WTC11 (cell line): ENCODE results near the gene PI4KA. TPM values are rescaled to one million over a fixed set of nuclear protein-coding genes. Genes with fewer than 3 reads are reported as not detected.
A peak's percentile ranks its signal among the peaks of the same experiment; 100 is the strongest.

Experiments used
- ATAC-seq: fragments of 200-7000 bp; cut with Tn5 transposase; 2 replicates; pipeline ENCODE4 v1.10.0; 2021; ENCODE audit warnings: mild to moderate bottlenecking, moderate library complexity
- CTCF ChIA-PET: fragments of 300-600 bp; sonication (Branson Sonifier 250); formaldehyde crosslinking; loops from one replicate; lab custom pipeline; 2021; ENCODE audit warnings: antibody characterized with exemption; lab: Charles Lee
- POLR2A ChIA-PET: fragments of 350-600 bp; sonication (Branson Sonifier 250); formaldehyde crosslinking; loops from one replicate; lab custom pipeline; 2021; ENCODE audit warnings: antibody characterized with exemption; lab: Charles Lee
- DNase-seq: peaks from one replicate; pipeline ENCODE4 v3.0.0; 2021; ENCODE audit warnings: low spot score
- H3K27ac Mint-ChIP-seq: 2 replicates; pipeline ENCODE4 v1.8.0; 2021; ENCODE audit warnings: mixed read lengths
- H3K27me3 Mint-ChIP-seq: 2 replicates; pipeline ENCODE4 v1.8.0; 2021; ENCODE audit warnings: low read depth, mild to moderate bottlenecking, moderate library complexity, mixed read lengths
- H3K36me3 Mint-ChIP-seq: 2 replicates; pipeline ENCODE4 v1.8.0; 2021; ENCODE audit warnings: mixed read lengths
- H3K4me1 Mint-ChIP-seq: 2 replicates; pipeline ENCODE4 v1.8.0; 2022; ENCODE audit warnings: mixed read lengths
- H3K4me3 Mint-ChIP-seq: 2 replicates; pipeline ENCODE4 v1.8.0; 2021; ENCODE audit warnings: mild to moderate bottlenecking, moderate library complexity, mixed read lengths
- H3K9me3 Mint-ChIP-seq: 2 replicates; pipeline ENCODE4 v1.8.0; 2021; ENCODE audit warnings: mixed read lengths
- ELF4 ChIP-seq: sonication (generic); formaldehyde crosslinking; IDR thresholded peaks from 2 replicates; pipeline ENCODE4 v1.8.1; 2022; ENCODE audit warnings: low read depth, mild to moderate bottlenecking, moderate library complexity, missing genetic modification reagents
- FOXP1 ChIP-seq: sonication (generic); formaldehyde crosslinking; IDR thresholded peaks from 2 replicates; pipeline ENCODE4 v1.8.0; 2022; ENCODE audit warnings: missing genetic modification reagents, mild to moderate bottlenecking, moderate library complexity, borderline replicate concordance
- GABPB1 ChIP-seq: sonication (generic); formaldehyde crosslinking; IDR thresholded peaks from 2 replicates; pipeline ENCODE4 v1.8.1; 2023; ENCODE audit warnings: mild to moderate bottlenecking, missing genetic modification reagents
- IRF2 ChIP-seq: sonication (generic); formaldehyde crosslinking; IDR thresholded peaks from 2 replicates; pipeline ENCODE4 v1.8.0; 2022; ENCODE audit warnings: low read depth, missing genetic modification reagents, borderline replicate concordance
- JUN ChIP-seq: sonication (generic); formaldehyde crosslinking; IDR thresholded peaks from 2 replicates; pipeline ENCODE4 v1.8.0; 2023; ENCODE audit warnings: mild to moderate bottlenecking, missing genetic modification reagents
- NFATC4 ChIP-seq: fragments of 250-450 bp; sonication (Bioruptor Pico); IDR thresholded peaks from 2 replicates; pipeline ENCODE4 v1.9.0; 2021; ENCODE audit warnings: mild to moderate bottlenecking
- NR1H2 ChIP-seq: sonication (generic); formaldehyde crosslinking; IDR thresholded peaks from 2 replicates; pipeline ENCODE4 v1.9.0; 2021; ENCODE audit warnings: mild to moderate bottlenecking, moderate library complexity, missing genetic modification reagents
- PRDM15 ChIP-seq: sonication (generic); formaldehyde crosslinking; IDR thresholded peaks from 2 replicates; pipeline ENCODE4 v1.8.0; 2022; ENCODE audit warnings: missing genetic modification reagents
- TP53 ChIP-seq: sonication (generic); formaldehyde crosslinking; IDR thresholded peaks from 2 replicates; pipeline ENCODE4 v1.8.1; 2023; ENCODE audit warnings: mild to moderate bottlenecking, missing genetic modification reagents
- ZNF423 ChIP-seq: fragments of 250-450 bp; sonication (Bioruptor Pico); IDR thresholded peaks from 2 replicates; pipeline ENCODE4 v2.1.2; 2022; ENCODE audit warnings: mild to moderate bottlenecking, moderate library complexity
- total RNA-seq: library from RNA; stranded (reverse); gene quantifications from 3 replicates; pipeline ENCODE4 v1.2.3, GENCODE V29; 2021
- TF ChIP-seq, protein P1 (sequence below): sonication (generic); formaldehyde crosslinking; IDR thresholded peaks from 2 replicates; pipeline ENCODE4 v1.8.0; 2022; ENCODE audit warnings: mild to moderate bottlenecking, missing genetic modification reagents
- TF ChIP-seq, protein P2 (sequence below): sonication (generic); formaldehyde crosslinking; conservative IDR thresholded peaks from 2 replicates; pipeline ENCODE4 v1.8.1; 2023; ENCODE audit warnings: mild to moderate bottlenecking, low read depth, missing genetic modification reagents, moderate library complexity
- TF ChIP-seq, protein P3 (sequence below): fragments of 250-450 bp; sonication (Bioruptor Pico); IDR thresholded peaks from 2 replicates; pipeline ENCODE4 v2.1.2; 2022; ENCODE audit warnings: mild to moderate bottlenecking, moderate library complexity
- TF ChIP-seq, protein P4 (sequence below): sonication (generic); formaldehyde crosslinking; IDR thresholded peaks from 2 replicates; pipeline ENCODE4 v1.8.1; 2023; ENCODE audit warnings: mild to moderate bottlenecking, missing genetic modification reagents
- TF ChIP-seq, protein P5 (sequence below): sonication (generic); formaldehyde crosslinking; conservative IDR thresholded peaks from 2 replicates; pipeline ENCODE4 v1.8.1; 2022; ENCODE audit warnings: mild to moderate bottlenecking, missing genetic modification reagents
- TF ChIP-seq, protein P6 (sequence below): fragments of 250-450 bp; sonication (Bioruptor Pico); conservative IDR thresholded peaks from 2 replicates; pipeline ENCODE4 v1.9.0; 2021; ENCODE audit warnings: mild to moderate bottlenecking

PI4KA gene
- total RNA-seq, 1 experiment from 2014 or later, result 45.5 TPM

GRCh38 chr22:20792966-20793728 is 65.5 kb downstream of the PI4KA start:
- Mint-ChIP-seq H3K27ac (no peak overlapping the region), H3K4me1 (no peaks in the 10 kb centered on the region), H3K27me3 (no peaks in the 10 kb centered on the region), H3K4me3 (no peak overlapping the region), H3K9me3 (no peaks in the 10 kb centered on the region), H3K36me3 (peaks cover 7% of the 10 kb centered on the region)
- CTCF ChIA-PET, result interaction anchor here (0.8 to 2.4 kb wide), 6 partner anchors 9 to 93 kb away, joined by 3 to 28 read pairs (median 7); no protein-coding TSS in a partner anchor
- POLR2A ChIA-PET, result no interaction called here
- DNase-seq (no peak), ATAC-seq (no peak)
- TF ChIP-seq, protein P1, sequence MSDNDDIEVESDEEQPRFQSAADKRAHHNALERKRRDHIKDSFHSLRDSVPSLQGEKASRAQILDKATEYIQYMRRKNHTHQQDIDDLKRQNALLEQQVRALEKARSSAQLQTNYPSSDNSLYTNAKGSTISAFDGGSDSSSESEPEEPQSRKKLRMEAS (CRISPR knock-in tag), result no peak
- TF ChIP-seq ELF4 (CRISPR knock-in tag) (no peak), FOXP1 (no peak), PRDM15 (CRISPR knock-in tag) (no peak), NR1H2 (CRISPR knock-in tag) (no peak), JUN (CRISPR knock-in tag) (no peak), GABPB1 (CRISPR knock-in tag) (no peak), ZNF423 (CRISPR knock-in tag) (no peak), NFATC4 (CRISPR knock-in tag) (no peak)
- TF ChIP-seq, protein P2, sequence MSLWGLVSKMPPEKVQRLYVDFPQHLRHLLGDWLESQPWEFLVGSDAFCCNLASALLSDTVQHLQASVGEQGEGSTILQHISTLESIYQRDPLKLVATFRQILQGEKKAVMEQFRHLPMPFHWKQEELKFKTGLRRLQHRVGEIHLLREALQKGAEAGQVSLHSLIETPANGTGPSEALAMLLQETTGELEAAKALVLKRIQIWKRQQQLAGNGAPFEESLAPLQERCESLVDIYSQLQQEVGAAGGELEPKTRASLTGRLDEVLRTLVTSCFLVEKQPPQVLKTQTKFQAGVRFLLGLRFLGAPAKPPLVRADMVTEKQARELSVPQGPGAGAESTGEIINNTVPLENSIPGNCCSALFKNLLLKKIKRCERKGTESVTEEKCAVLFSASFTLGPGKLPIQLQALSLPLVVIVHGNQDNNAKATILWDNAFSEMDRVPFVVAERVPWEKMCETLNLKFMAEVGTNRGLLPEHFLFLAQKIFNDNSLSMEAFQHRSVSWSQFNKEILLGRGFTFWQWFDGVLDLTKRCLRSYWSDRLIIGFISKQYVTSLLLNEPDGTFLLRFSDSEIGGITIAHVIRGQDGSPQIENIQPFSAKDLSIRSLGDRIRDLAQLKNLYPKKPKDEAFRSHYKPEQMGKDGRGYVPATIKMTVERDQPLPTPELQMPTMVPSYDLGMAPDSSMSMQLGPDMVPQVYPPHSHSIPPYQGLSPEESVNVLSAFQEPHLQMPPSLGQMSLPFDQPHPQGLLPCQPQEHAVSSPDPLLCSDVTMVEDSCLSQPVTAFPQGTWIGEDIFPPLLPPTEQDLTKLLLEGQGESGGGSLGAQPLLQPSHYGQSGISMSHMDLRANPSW, result no peak
- TF ChIP-seq, protein P3, sequence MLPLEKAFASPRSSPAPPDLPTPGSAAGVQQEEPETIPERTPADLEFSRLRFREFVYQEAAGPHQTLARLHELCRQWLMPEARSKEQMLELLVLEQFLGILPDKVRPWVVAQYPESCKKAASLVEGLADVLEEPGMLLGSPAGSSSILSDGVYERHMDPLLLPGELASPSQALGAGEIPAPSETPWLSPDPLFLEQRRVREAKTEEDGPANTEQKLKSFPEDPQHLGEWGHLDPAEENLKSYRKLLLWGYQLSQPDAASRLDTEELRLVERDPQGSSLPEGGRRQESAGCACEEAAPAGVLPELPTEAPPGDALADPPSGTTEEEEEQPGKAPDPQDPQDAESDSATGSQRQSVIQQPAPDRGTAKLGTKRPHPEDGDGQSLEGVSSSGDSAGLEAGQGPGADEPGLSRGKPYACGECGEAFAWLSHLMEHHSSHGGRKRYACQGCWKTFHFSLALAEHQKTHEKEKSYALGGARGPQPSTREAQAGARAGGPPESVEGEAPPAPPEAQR (CRISPR knock-in tag), result no peak
- TF ChIP-seq, protein P4, sequence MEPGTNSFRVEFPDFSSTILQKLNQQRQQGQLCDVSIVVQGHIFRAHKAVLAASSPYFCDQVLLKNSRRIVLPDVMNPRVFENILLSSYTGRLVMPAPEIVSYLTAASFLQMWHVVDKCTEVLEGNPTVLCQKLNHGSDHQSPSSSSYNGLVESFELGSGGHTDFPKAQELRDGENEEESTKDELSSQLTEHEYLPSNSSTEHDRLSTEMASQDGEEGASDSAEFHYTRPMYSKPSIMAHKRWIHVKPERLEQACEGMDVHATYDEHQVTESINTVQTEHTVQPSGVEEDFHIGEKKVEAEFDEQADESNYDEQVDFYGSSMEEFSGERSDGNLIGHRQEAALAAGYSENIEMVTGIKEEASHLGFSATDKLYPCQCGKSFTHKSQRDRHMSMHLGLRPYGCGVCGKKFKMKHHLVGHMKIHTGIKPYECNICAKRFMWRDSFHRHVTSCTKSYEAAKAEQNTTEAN (CRISPR knock-in tag), result no peak
- TF ChIP-seq, all 79 proteins: peak for 0

GRCh38 chr22:20792221-20792965 is 66.2 kb downstream of the PI4KA start:
- DNase-seq, result no peak
- TF ChIP-seq, protein P5, sequence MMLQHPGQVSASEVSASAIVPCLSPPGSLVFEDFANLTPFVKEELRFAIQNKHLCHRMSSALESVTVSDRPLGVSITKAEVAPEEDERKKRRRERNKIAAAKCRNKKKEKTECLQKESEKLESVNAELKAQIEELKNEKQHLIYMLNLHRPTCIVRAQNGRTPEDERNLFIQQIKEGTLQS (CRISPR knock-in tag), result no peak
- no peak for TF ChIP-seq IRF2 (CRISPR knock-in tag)
- no peak for TF ChIP-seq TP53 (CRISPR knock-in tag)
- TF ChIP-seq, protein P6, sequence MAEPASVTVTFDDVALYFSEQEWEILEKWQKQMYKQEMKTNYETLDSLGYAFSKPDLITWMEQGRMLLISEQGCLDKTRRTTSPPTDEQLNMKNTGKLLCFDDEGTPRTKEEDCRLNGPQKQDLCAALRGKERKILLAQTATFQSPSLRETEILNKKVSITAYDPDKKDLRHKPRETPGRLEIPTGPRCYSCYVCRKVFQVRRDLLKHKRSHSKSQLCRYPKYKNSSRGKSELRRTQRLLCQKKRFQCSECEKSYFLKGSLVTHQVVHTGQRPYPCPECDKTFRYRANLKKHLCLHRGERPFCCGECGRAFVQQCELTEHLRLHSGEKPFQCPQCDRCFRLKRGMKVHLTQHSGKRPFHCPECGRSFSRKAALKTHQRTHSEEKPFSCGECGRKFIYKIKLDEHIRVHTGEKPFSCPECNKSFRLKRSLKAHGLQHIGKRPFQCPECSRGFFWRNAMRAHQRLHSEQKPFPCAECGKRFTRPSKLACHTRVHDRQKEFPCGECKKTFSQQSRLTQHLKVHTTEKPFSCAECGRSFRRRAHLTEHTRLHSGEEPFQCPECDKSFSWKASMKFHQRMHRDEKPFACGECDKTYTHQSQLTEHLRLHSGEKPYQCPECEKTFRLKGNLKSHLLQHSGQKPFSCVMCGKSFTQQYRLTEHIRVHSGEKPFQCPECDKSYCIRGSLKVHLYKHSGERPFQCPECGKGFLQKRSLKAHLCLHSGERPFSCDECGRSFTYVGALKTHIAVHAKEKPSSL (CRISPR knock-in tag), result no peak

More at GRCh38 chr22:20792221-20792965, 66.2 kb downstream of the PI4KA start:
- H3K9me3 Mint-ChIP-seq, result no peaks in the 10 kb centered on the region
- H3K36me3 Mint-ChIP-seq, result peaks cover 6% of the 10 kb centered on the region; the same call in 1 of the 2 replicates
- ChIA-PET POLR2A (no interaction called here), CTCF (interaction anchor here (2.2 to 2.4 kb wide), 2 partner anchors 8 to 93 kb away, joined by 10 to 28 read pairs; no protein-coding TSS in a partner anchor)
- ATAC-seq, result no peak
- no peaks in the 10 kb centered on the region for H3K27me3 Mint-ChIP-seq
- no peaks in the 10 kb centered on the region for H3K4me1 Mint-ChIP-seq
- 0 out of 2 replicates have a peak overlapping the region, but pooled peaks have one; percentile 8 for H3K27ac Mint-ChIP-seq
- H3K4me3 Mint-ChIP-seq, result no peak overlapping the region
